SK-N-SH (cell line): ENCODE data around the gene HUS1B. TPM values are rescaled to one million over a fixed set of nuclear protein-coding genes. Genes with fewer than 3 reads are reported as not detected.

Experiments
- CTCF ChIA-PET: fragments of 300-600, 350-600 bp; formaldehyde crosslinking; extraction: SDS; loops from one replicate; lab custom pipeline; 2021; lab: Yijun Ruan, JAX
- POLR2A ChIA-PET: fragments of 350-600 bp; sonication (Branson Sonifier 250); formaldehyde crosslinking; extraction: SDS; loops from one replicate; lab custom pipeline; 2020; ENCODE audit warnings: antibody characterized with exemption, inconsistent platforms; lab: Yijun Ruan, JAX
- DNase-seq: peaks from one replicate; pipeline ENCODE4 v3.0.0; 2012
- H2AFZ ChIP-seq: fragments of 200-600 bp; sonication (generic); 2 replicates; pipeline ENCODE4 v1.8.1; 2016; ENCODE audit warnings: antibody characterized with exemption, mild to moderate bottlenecking, low read depth
- H3F3A ChIP-seq: fragments of 200-600 bp; sonication (generic); replicated peaks from 2 replicates; pipeline ENCODE3; 2016; ENCODE audit warnings: antibody characterized with exemption, mild to moderate bottlenecking; ENCODE audit not compliant: insufficient read depth
- H3K27ac ChIP-seq, 2 experiments: fragments of 200-500 bp in 1 of 2; fragments of 200-600 bp in 1 of 2; sonication (Bioruptor generic) in 1 of 2; sonication (generic), shearing (Covaris generic) in 1 of 2; 2 replicates each; pipeline versions ENCODE4 v1.5.1 to v1.6.1; 2014 to 2016; ENCODE audit warnings: low read depth in 2 of 2, inconsistent platforms in 1 of 2, low read length in 1 of 2, mild to moderate bottlenecking in 1 of 2, mixed read lengths in 1 of 2
- H3K27me3 ChIP-seq: fragments of 200-600 bp; sonication (generic), shearing (Covaris generic); 2 replicates; pipeline ENCODE4 v1.6.1; 2016; ENCODE audit warnings: mixed run types; ENCODE audit not compliant: insufficient read depth
- H3K36me3 ChIP-seq, 2 experiments: fragments of 200-500 bp in 1 of 2; fragments of 200-600 bp in 1 of 2; sonication (Bioruptor generic) in 1 of 2; sonication (generic) in 1 of 2; replicated peaks in 1 of 2; 2 replicates each; pipeline versions ENCODE3 to v1.5.1; 2014 to 2016; ENCODE audit warnings: low read length in 1 of 2, mild to moderate bottlenecking in 1 of 2; ENCODE audit not compliant: insufficient read depth in 2 of 2, control insufficient read depth in 1 of 2
- H3K4me1 ChIP-seq, 2 experiments: fragments of 200-500 bp in 1 of 2; fragments of 200-600 bp in 1 of 2; sonication (Bioruptor generic) in 1 of 2; sonication (generic), shearing (Covaris generic) in 1 of 2; 2 replicates each; pipeline versions ENCODE4 v1.5.1 to v1.6.1; 2014 to 2016; ENCODE audit warnings: low read depth in 1 of 2, low read length in 1 of 2, mixed run types in 1 of 2; ENCODE audit not compliant: insufficient read depth in 2 of 2, control insufficient read depth in 1 of 2
- H3K4me2 ChIP-seq: fragments of 200-600 bp; sonication (generic), shearing (Covaris generic); 2 replicates; pipeline ENCODE4 v1.6.1; 2017; ENCODE audit warnings: mixed run types
- H3K4me3 ChIP-seq, 2 experiments: fragments of 200-500 bp in 1 of 2; fragments of 200-600 bp in 1 of 2; sonication (Bioruptor generic) in 1 of 2; sonication (generic), shearing (Covaris generic) in 1 of 2; 2 replicates each; pipeline versions ENCODE4 v1.5.1 to v1.8.1; 2014 to 2016; ENCODE audit warnings: low read depth in 2 of 2, inconsistent platforms in 1 of 2, low read length in 1 of 2, mild to moderate bottlenecking in 1 of 2, mixed read lengths in 1 of 2, moderate library complexity in 1 of 2
- H3K79me2 ChIP-seq: fragments of 200-600 bp; sonication (generic); 2 replicates; pipeline ENCODE4 v1.8.1; 2017; ENCODE audit warnings: mild to moderate bottlenecking; ENCODE audit not compliant: insufficient read depth
- H3K9ac ChIP-seq: fragments of 200-600 bp; sonication (generic); 2 replicates; pipeline ENCODE4 v1.6.1; 2017; ENCODE audit warnings: mixed run types
- H3K9me2 ChIP-seq: fragments of 200-600 bp; sonication (generic); 2 replicates; pipeline ENCODE4 v1.6.1; 2017; ENCODE audit warnings: mixed run types
- H3K9me3 ChIP-seq: fragments of 200-600 bp; sonication (generic); 2 replicates; pipeline ENCODE4 v1.6.1; 2017; ENCODE audit warnings: mixed run types, mild to moderate bottlenecking, moderate library complexity
- H4K20me1 ChIP-seq: fragments of 200-600 bp; sonication (generic); 2 replicates; pipeline ENCODE4 v1.6.1; 2017; ENCODE audit warnings: mild to moderate bottlenecking, mixed run types; ENCODE audit not compliant: insufficient read depth
- FOXM1 ChIP-seq: IDR thresholded peaks from 2 replicates; pipeline ENCODE4 v1.4.0; 2012; ENCODE audit warnings: low read depth, mild to moderate bottlenecking
- JUND ChIP-seq: IDR thresholded peaks from 2 replicates; pipeline ENCODE4 v1.4.0; 2012
- MEF2A ChIP-seq: IDR thresholded peaks from 2 replicates; pipeline ENCODE4 v1.4.0; 2012; ENCODE audit warnings: low read depth, borderline replicate concordance
- NFIC ChIP-seq: IDR thresholded peaks from 2 replicates; pipeline ENCODE4 v1.4.0; 2012; ENCODE audit warnings: borderline replicate concordance
- POLR2AphosphoS5 ChIP-seq: IDR thresholded peaks from 2 replicates; pipeline ENCODE4 v1.6.1; 2012; ENCODE audit warnings: low read depth, low read length
- RAD21 ChIP-seq: IDR thresholded peaks from 2 replicates; pipeline ENCODE4 v1.6.1; 2012; ENCODE audit warnings: mild to moderate bottlenecking, low read length
- RCOR1 ChIP-seq: fragments of 150-350 bp; IDR thresholded peaks from 2 replicates; pipeline ENCODE4 v1.6.1; 2017; ENCODE audit warnings: antibody characterized with exemption, low read length
- REST ChIP-seq: IDR thresholded peaks from 2 replicates; pipeline ENCODE4 v1.6.1; 2012; ENCODE audit warnings: mild to moderate bottlenecking, low read depth, low read length, moderate library complexity
- RXRA ChIP-seq: IDR thresholded peaks from 2 replicates; pipeline ENCODE4 v1.4.0; 2012; ENCODE audit warnings: low read depth, mild to moderate bottlenecking, borderline replicate concordance
- TCF12 ChIP-seq: IDR thresholded peaks from 2 replicates; pipeline ENCODE4 v1.4.0; 2012
- USF1 ChIP-seq: IDR thresholded peaks from 2 replicates; pipeline ENCODE4 v1.4.0; 2012; ENCODE audit warnings: low read depth, borderline replicate concordance
- WGBS: methylation state at CpG from one replicate; pipeline ENCODE4 v1.1.6; 2017; ENCODE audit warnings: low lambda C conversion rate; 5-methylcytosine and 5-hydroxymethylcytosine counted together
- polyA plus RNA-seq, 3 experiments: library from polyadenylated mRNA; depleted of rRNA; stranded (reverse); fragments of >200 nt; gene quantifications; 2 replicates each; pipeline ENCODE4 v1.2.3, GENCODE V29; 2012
- TF ChIP-seq, protein P1 (sequence below): fragments of 200-600 bp; sonication (generic); IDR thresholded peaks from 2 replicates; pipeline ENCODE4 v1.6.1; 2017; ENCODE audit warnings: antibody characterized with exemption, mild to moderate bottlenecking, moderate library complexity

The HUS1B gene
- polyA plus RNA-seq, 1 of the 3 experiments (the other 2 are of a cell fraction), result 0.30 TPM

DNA sequence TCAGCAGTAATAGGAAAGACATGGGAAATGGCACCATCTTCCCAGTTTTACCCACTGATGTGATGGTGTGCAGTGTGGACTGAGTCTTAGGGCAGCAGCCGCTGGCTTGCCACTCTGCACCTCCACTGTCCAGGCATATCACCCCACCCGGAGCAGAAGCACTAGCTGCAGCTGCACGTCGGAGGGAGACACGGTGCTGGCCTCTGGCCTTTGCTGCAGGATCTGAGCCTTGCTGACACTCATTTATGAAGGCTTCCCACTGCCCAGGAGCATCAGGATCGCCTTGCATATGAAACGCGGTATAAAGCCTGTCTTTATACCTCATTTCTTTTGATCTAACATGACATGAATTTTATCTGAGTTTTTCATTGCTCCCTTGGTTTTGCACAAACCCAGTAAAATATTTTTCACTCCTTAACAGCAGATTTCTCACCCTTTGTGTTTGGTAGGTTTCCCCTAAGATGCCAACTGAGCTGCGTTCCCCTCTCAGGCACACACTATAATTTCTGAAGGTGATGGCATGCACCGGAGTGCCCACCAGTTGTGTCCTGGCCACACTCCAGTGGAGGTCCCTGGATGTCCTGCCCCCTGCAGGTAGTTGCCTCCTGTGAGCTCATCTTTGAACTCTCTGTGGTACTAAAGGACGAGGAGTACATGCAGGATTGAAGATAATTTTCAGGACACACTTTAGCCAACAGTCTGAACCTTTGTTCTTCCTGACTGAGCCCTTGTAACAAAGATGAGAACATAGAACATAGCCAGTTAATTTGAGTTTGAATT is 45.0 kb upstream of the HUS1B start:
- Histone ChIP-seq H3F3A (no peaks in the 10 kb centered on the region), H4K20me1 (no peaks in the 10 kb centered on the region), H3K27ac (no peak overlapping the region), H3K79me2 (no peaks in the 10 kb centered on the region), H3K4me2 (no peak overlapping the region), H3K9ac (no peak overlapping the region), H3K9me2 (no peaks in the 10 kb centered on the region), H3K9me3 (no peaks in the 10 kb centered on the region), H3K4me1 (peaks cover 0 to 7% of the 10 kb centered on the region in 2 experiments; a peak in 1 of 4 replicates), H3K36me3 (no peaks in the 10 kb centered on the region), H3K4me3 (no peak overlapping the region), H3K27me3 (peaks cover 3% of the 10 kb centered on the region; the same call in 1 of the 2 replicates), H2AFZ (no peak overlapping the region)
- 57% methylated on average over 11 of the region's 11 CpGs for WGBS
- ChIA-PET CTCF (interaction anchor here (0.9 to 3.8 kb wide), 4 partner anchors 19 to 87 kb away, joined by 3 to 13 read pairs (median 4); no protein-coding TSS in a partner anchor), POLR2A (no interaction called here)
- TF ChIP-seq, protein P1, sequence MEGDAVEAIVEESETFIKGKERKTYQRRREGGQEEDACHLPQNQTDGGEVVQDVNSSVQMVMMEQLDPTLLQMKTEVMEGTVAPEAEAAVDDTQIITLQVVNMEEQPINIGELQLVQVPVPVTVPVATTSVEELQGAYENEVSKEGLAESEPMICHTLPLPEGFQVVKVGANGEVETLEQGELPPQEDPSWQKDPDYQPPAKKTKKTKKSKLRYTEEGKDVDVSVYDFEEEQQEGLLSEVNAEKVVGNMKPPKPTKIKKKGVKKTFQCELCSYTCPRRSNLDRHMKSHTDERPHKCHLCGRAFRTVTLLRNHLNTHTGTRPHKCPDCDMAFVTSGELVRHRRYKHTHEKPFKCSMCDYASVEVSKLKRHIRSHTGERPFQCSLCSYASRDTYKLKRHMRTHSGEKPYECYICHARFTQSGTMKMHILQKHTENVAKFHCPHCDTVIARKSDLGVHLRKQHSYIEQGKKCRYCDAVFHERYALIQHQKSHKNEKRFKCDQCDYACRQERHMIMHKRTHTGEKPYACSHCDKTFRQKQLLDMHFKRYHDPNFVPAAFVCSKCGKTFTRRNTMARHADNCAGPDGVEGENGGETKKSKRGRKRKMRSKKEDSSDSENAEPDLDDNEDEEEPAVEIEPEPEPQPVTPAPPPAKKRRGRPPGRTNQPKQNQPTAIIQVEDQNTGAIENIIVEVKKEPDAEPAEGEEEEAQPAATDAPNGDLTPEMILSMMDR, result peak; percentile 20
- no peak for TF ChIP-seq JUND
- no peak for TF ChIP-seq TCF12
- DNase-seq, result peak; percentile 48

GRCh38 chr6:701215-701614 is 44.3 kb upstream of the HUS1B start:
- Histone ChIP-seq H3K9ac (no peak overlapping the region), H3K27me3 (no peaks in the 10 kb centered on the region; the same call in 1 of the 2 replicates), H3K36me3 (no peaks in the 10 kb centered on the region), H4K20me1 (no peaks in the 10 kb centered on the region), H3K4me3 (no peak overlapping the region), H3K9me2 (no peaks in the 10 kb centered on the region), H3K27ac (no peak overlapping the region), H3K9me3 (no peaks in the 10 kb centered on the region), H3K79me2 (no peaks in the 10 kb centered on the region), H3K4me2 (no peak overlapping the region), H3F3A (no peaks in the 10 kb centered on the region), H2AFZ (no peak overlapping the region), H3K4me1 (peaks cover 0 to 7% of the 10 kb centered on the region in 2 experiments; a peak in 1 of 4 replicates)
- POLR2A ChIA-PET, result no interaction called here
- CTCF ChIA-PET, result interaction anchor here (1.0 to 3.8 kb wide), 3 partner anchors 18 to 87 kb away, joined by 3 to 13 read pairs (median 4); no protein-coding TSS in a partner anchor
- DNase-seq, result peak; percentile 30
- TF ChIP-seq POLR2AphosphoS5 (no peak), RAD21 (no peak), FOXM1 (no peak), RCOR1 (no peak), MEF2A (no peak), NFIC (no peak), TCF12 (no peak), USF1 (no peak), RXRA (no peak), REST (no peak)
- 46% methylated on average over 4 of the region's 4 CpGs for WGBS
